K562 (cell line): ENCODE measurements around the gene L3HYPDH. TPM values are rescaled to one million over a fixed set of nuclear protein-coding genes. Genes with fewer than 3 reads are reported as not detected.

ENCODE experiments used
- ATAC-seq: fragments of 200-7000 bp; cut with Tn5 transposase; 3 replicates; pipeline ENCODE4 v1.9.1; 2020; ENCODE audit warnings: moderate library complexity
- BruUV-seq: library from RNA; stranded (reverse); fragments of 400-500 nt; replicated peaks from 2 replicates; lab custom pipeline; 2021; lab: Mats Ljungman, UMichigan
- CTCF ChIA-PET: fragments of 300-600 bp; formaldehyde crosslinking; extraction: SDS; loops from one replicate; lab custom pipeline; 2021; ENCODE audit warnings: low intra/inter-chr PET ratio; lab: Yijun Ruan, JAX
- POLR2A ChIA-PET: fragments of 300-600, 350-650 bp; sonication (Branson Sonifier 250); formaldehyde crosslinking; extraction: SDS; loops from one replicate; lab custom pipeline; 2021; ENCODE audit warnings: antibody characterized with exemption, inconsistent platforms; lab: Yijun Ruan, JAX
- DNase-seq, 4 experiments: peaks; one replicate each; pipeline versions ENCODE4 v3.0.0 to v3.0.0-alpha.2; 2011 to 2018; ENCODE audit warnings: low spot score in 3 of 4, mixed read lengths in 3 of 4; ENCODE audit errors: extremely low read depth in 1 of 4
- FAIRE-seq: peaks from 2 replicates; lab custom pipeline; 2011; peaks lifted over from hg19 to GRCh38; lab: Jason Lieb, UNC
- H2AFZ ChIP-seq: 2 replicates; pipeline ENCODE4 v1.6.0; 2011; ENCODE audit warnings: low read depth, low read length, control low read depth, inconsistent platforms
- H3K27ac ChIP-seq: fragments of 200-600 bp; 3 replicates; pipeline ENCODE4 v1.8.0; 2011; ENCODE audit warnings: low read depth, mild to moderate bottlenecking, control low read depth, inconsistent platforms, low read length, moderate library complexity, mixed read lengths; ENCODE audit errors: extremely low read depth
- H3K27me3 ChIP-seq, 2 experiments: fragments of 300-600 bp in 1 of 2; 2 replicates in 1 of 2; 3 replicates in 1 of 2; pipeline versions ENCODE4 v1.6.0 to v1.8.0; 2011; ENCODE audit warnings: inconsistent platforms in 2 of 2, low read length in 2 of 2, mild to moderate bottlenecking in 1 of 2, mixed read lengths in 1 of 2, moderate library complexity in 1 of 2; ENCODE audit not compliant: control insufficient read depth in 2 of 2, insufficient read depth in 2 of 2
- H3K36me3 ChIP-seq: fragments of 300-600 bp; 3 replicates; pipeline ENCODE4 v1.8.0; 2011; ENCODE audit warnings: mild to moderate bottlenecking, low read length, inconsistent platforms; ENCODE audit not compliant: control insufficient read depth, insufficient read depth
- H3K4me1 ChIP-seq, 2 experiments: fragments of 200-600 bp in 1 of 2; replicated peaks in 1 of 2; 2 replicates in 1 of 2; 3 replicates in 1 of 2; pipeline versions ENCODE4 v1.5.1 to v1.8.0; 2011; ENCODE audit warnings: inconsistent platforms in 2 of 2, low read length in 2 of 2, mild to moderate bottlenecking in 1 of 2, mixed read lengths in 1 of 2, moderate library complexity in 1 of 2; ENCODE audit not compliant: control insufficient read depth in 2 of 2, insufficient read depth in 2 of 2
- H3K4me2 ChIP-seq: 2 replicates; pipeline ENCODE4 v1.6.1; 2011; ENCODE audit warnings: low read length, control low read depth, inconsistent platforms, mixed read lengths; ENCODE audit not compliant: insufficient read depth
- H3K4me3 ChIP-seq: fragments of 200-600 bp; sonication (generic), shearing (Covaris generic); 2 replicates; pipeline ENCODE4 v1.5.1; 2016; ENCODE audit warnings: control low read depth, inconsistent platforms
- H3K79me2 ChIP-seq: fragments of 200-600 bp; 3 replicates; pipeline ENCODE4 v1.8.0; 2011; ENCODE audit warnings: low read length, inconsistent platforms; ENCODE audit not compliant: control insufficient read depth, insufficient read depth
- H3K9ac ChIP-seq, 2 experiments: 2 replicates each; pipeline versions ENCODE4 v1.6.0 to v1.6.1; 2011; ENCODE audit warnings: low read depth in 2 of 2, low read length in 2 of 2, control low read depth in 1 of 2, inconsistent platforms in 1 of 2, mild to moderate bottlenecking in 1 of 2, mixed read lengths in 1 of 2; ENCODE audit not compliant: insufficient read depth in 1 of 2
- H3K9me1 ChIP-seq: one replicate; pipeline ENCODE4 v1.6.0; 2011; ENCODE audit warnings: inconsistent platforms, mild to moderate bottlenecking, low read length, moderate library complexity; ENCODE audit not compliant: control insufficient read depth, insufficient read depth
- H3K9me3 ChIP-seq: replicated peaks from 2 replicates; pipeline ENCODE4 v1.5.1; 2011; ENCODE audit warnings: low read depth, low read length, inconsistent platforms; ENCODE audit not compliant: control insufficient read depth, insufficient read depth
- H4K20me1 ChIP-seq: replicated peaks from 2 replicates; pipeline ENCODE4 v1.6.1; 2011; ENCODE audit warnings: low read length, inconsistent platforms, mixed read lengths; ENCODE audit not compliant: control insufficient read depth, insufficient read depth
- BCL6 ChIP-seq: fragments of 250-450 bp; sonication (Bioruptor Pico); IDR thresholded peaks from 2 replicates; pipeline ENCODE4 v1.4.0; 2020
- ETS1 ChIP-seq: conservative IDR thresholded peaks from 2 replicates; pipeline ENCODE4 v1.6.1; 2011; ENCODE audit warnings: low read depth, mild to moderate bottlenecking, low read length; ENCODE audit not compliant: control insufficient read depth
- MCM3 ChIP-seq: fragments of 450-650 bp; IDR thresholded peaks from 2 replicates; pipeline ENCODE4 v1.6.1; 2016
- YBX1 ChIP-seq: fragments of 450-650 bp; IDR thresholded peaks from 2 replicates; pipeline ENCODE4 v1.7.1; 2016; ENCODE audit warnings: mild to moderate bottlenecking
- YY1 ChIP-seq, 3 experiments: IDR thresholded peaks; 2 replicates each; pipeline ENCODE4 v1.6.1; 2011; ENCODE audit warnings: low read length in 2 of 3, mild to moderate bottlenecking in 2 of 3, moderate library complexity in 2 of 3, borderline replicate concordance in 1 of 3, control low read depth in 1 of 3, low read depth in 1 of 3; ENCODE audit not compliant: insufficient read depth in 3 of 3, insufficient replicate concordance in 2 of 3, control insufficient read depth in 1 of 3, insufficient read length in 1 of 3; ENCODE audit errors: extremely low read depth in 1 of 3
- ZFP30 ChIP-seq: fragments of 250-450 bp; sonication (Bioruptor Pico); IDR thresholded peaks from 2 replicates; pipeline ENCODE4 v1.8.0; 2022; ENCODE audit warnings: moderate library complexity, mild to moderate bottlenecking, inconsistent platforms, borderline replicate concordance
- ZNF197 ChIP-seq: fragments of 200-800 bp; sonication (Bioruptor generic); IDR thresholded peaks from 2 replicates; pipeline ENCODE4 v1.6.1; 2016; ENCODE audit warnings: low read depth, missing genetic modification characterization, missing compliant biosample characterization
- ZNF41 ChIP-seq: fragments of 250-450 bp; sonication (Bioruptor Pico); conservative IDR thresholded peaks from 2 replicates; pipeline ENCODE4 v1.4.0; 2020; ENCODE audit warnings: mild to moderate bottlenecking
- ZNF766 ChIP-seq: fragments of 200-800 bp; sonication (Bioruptor generic); conservative IDR thresholded peaks from 2 replicates; pipeline ENCODE4 v1.6.1; 2016; ENCODE audit warnings: missing genetic modification characterization, missing compliant biosample characterization
- ZSCAN32 ChIP-seq: fragments of 450-650 bp; formaldehyde crosslinking; IDR thresholded peaks from 2 replicates; pipeline ENCODE4 v1.4.0; 2020; ENCODE audit warnings: mild to moderate bottlenecking, moderate library complexity
- whole genome bisulfite sequencing: fragments of 100-300 bp; shearing (Covaris generic); methylation state at CpG from one replicate; pipeline ENCODE4 v1.1.6; 2016; ENCODE audit warnings: low coverage, mixed read lengths; ENCODE audit not compliant: insufficient coverage; ENCODE audit errors: missing lambda C conversion rate; 5-methylcytosine and 5-hydroxymethylcytosine counted together
- in situ Hi-C: fragments of 300-500 bp; cut with MboI; formaldehyde crosslinking; loops from 4 replicates; pipeline ENCODE4 v1.15.0; 2018; ENCODE audit warnings: inconsistent platforms, mixed read lengths
- intact Hi-C: fragments of 100-400 bp; cut with micrococcal nuclease; formaldehyde crosslinking; loops from 2 replicates; pipeline ENCODE4 v1.14.2; 2022
- polyA plus RNA-seq, 8 experiments: library from polyadenylated mRNA; depleted of rRNA in 4 of 8; stranded (reverse) in 5 of 8; unstranded in 3 of 8; fragments of >200 nt; fragmentation: Nextera tagmentation in 2 of 8; fragmentation: Illumina TruSeq in 1 of 8; extraction: Ambion mirVana in 2 of 8; extraction: Trizol in 1 of 8; gene quantifications; 2 replicates each; pipeline versions ENCODE4 v1.2.1 to v1.2.3, GENCODE V29; 2011 to 2014; ENCODE audit warnings: inconsistent platforms in 1 of 8, missing spikeins in 1 of 8
- total RNA-seq, 7 experiments: library from RNA; depleted of rRNA in 6 of 7; stranded (reverse); fragments of >200 nt in 6 of 7; fragmentation: Illumina TruSeq in 2 of 7; extraction: Trizol in 2 of 7; gene quantifications; 2 replicates each; pipeline versions ENCODE4 v1.2.1 to v1.2.3, GENCODE V29; 2011 to 2021; ENCODE audit warnings: low replicate concordance in 1 of 7

The L3HYPDH gene
- total and polyA plus RNA-seq, 9 of the 15 experiments (the other 6 are each of a cell fraction or from before 2014, with no cell fraction given), result 12.8 to 36.5 (median 19.3) TPM

- intact Hi-C loops (loop anchor here (10.0 kb wide), 1 partner anchor 682 kb away; no protein-coding TSS in a partner anchor), in situ Hi-C loops (no loop called here)
- FAIRE-seq (no peak), ATAC-seq (no peak), DNase-seq (no peak)
- TF ChIP-seq YBX1 (no peak), ETS1 (no peak), ZNF197 (CRISPR knock-in tag) (no peak), ZNF766 (CRISPR knock-in tag) (no peak)
- no peak overlapping the region for H3K9ac ChIP-seq
- H3K4me3 ChIP-seq, result no peak overlapping the region
- no peak overlapping the region for H3K27ac ChIP-seq
- BruUV-seq, result no TSS peak
- H4K20me1 ChIP-seq, result no peaks in the 10 kb centered on the region
- POLR2A ChIA-PET, result interaction anchor here (1.1 kb wide), 1 partner anchor 19 kb away, joined by 4 read pairs; the partner anchor contains the start of genes JKAMP and L3HYPDH
- peaks cover 39% of the 10 kb centered on the region; the same call in 2 of the 3 replicates for H3K36me3 ChIP-seq
- no peaks in the 10 kb centered on the region for H3K27me3 ChIP-seq
- no peaks in the 10 kb centered on the region for H3K79me2 ChIP-seq
- no peaks in the 10 kb centered on the region for H3K9me3 ChIP-seq
- no peak overlapping the region for H3K4me2 ChIP-seq
- WGBS, result 61% methylated on average over 4 of the region's 4 CpGs
- CTCF ChIA-PET, result no interaction called here
- no peaks in the 10 kb centered on the region for H3K9me1 ChIP-seq
- H2AFZ ChIP-seq, result no peak overlapping the region
- H3K4me1 ChIP-seq, result no peaks in the 10 kb centered on the region
Measured at GRCh38 chr14:59503256-59503655, 19.0 kb upstream of the L3HYPDH start.

- intact Hi-C loops, result loop anchor here (10.0 kb wide), 1 partner anchor 684 kb away; no protein-coding TSS in a partner anchor
- no peak overlapping the region for H3K4me3 ChIP-seq
- no peaks in the 10 kb centered on the region for H3K79me2 ChIP-seq
- in situ Hi-C loops, result no loop called here
- H3K9me1 ChIP-seq, result no peaks in the 10 kb centered on the region
- H3K9me3 ChIP-seq, result no peaks in the 10 kb centered on the region
- DNase-seq (no peak), FAIRE-seq (no peak), ATAC-seq (no peak)
- H3K27ac ChIP-seq, result no peak overlapping the region
- H3K9ac ChIP-seq, result no peak overlapping the region
- 87% methylated on average over 3 of the region's 3 CpGs for WGBS
- H3K27me3 ChIP-seq, result no peaks in the 10 kb centered on the region
- no peak overlapping the region for H2AFZ ChIP-seq
- peaks cover 56% of the 10 kb centered on the region; the same call in 2 of the 3 replicates for H3K36me3 ChIP-seq
- no peaks in the 10 kb centered on the region for H4K20me1 ChIP-seq
- no TSS peak for BruUV-seq
- ChIA-PET POLR2A (no interaction called here), CTCF (no interaction called here)
- H3K4me1 ChIP-seq, result no peaks in the 10 kb centered on the region
- no peak overlapping the region for H3K4me2 ChIP-seq
- no peak for TF ChIP-seq ZNF41 (CRISPR knock-in tag)
- TF ChIP-seq ZSCAN32 (CRISPR knock-in tag), result no peak
- no peak for TF ChIP-seq YY1 (IDR thresholded peaks at IDR 0.05; ENCODE audit: borderline replicate concordance in 1 of 3, control insufficient read depth in 1 of 3, extremely low read depth in 1 of 3, insufficient read depth in 3 of 3, insufficient read length in 1 of 3, insufficient replicate concordance in 2 of 3, low read depth in 1 of 3, low read length in 2 of 3)
- TF ChIP-seq BCL6 (CRISPR knock-in tag), result no peak
- TF ChIP-seq ZFP30 (CRISPR knock-in tag), result no peak
- no peak for TF ChIP-seq MCM3
Measured at GRCh38 chr14:59500732-59501131, 16.5 kb upstream of the L3HYPDH start.
